AG09309 (cell line): Measurements from ENCODE around the gene SLC31A2.

Source experiments
- DNase-seq: peaks from one replicate; pipeline ENCODE4 v3.0.0-alpha.2; 2010; ENCODE audit warnings: low read depth
- H3K4me3 ChIP-seq: 2 replicates; pipeline ENCODE4 v1.5.1; 2011; ENCODE audit warnings: mild to moderate bottlenecking, low read depth, low read length, moderate library complexity; ENCODE audit not compliant: control insufficient read depth
- TF ChIP-seq, protein P1 (sequence below): IDR thresholded peaks from 2 replicates; pipeline ENCODE4 v1.5.1; 2011; ENCODE audit warnings: mild to moderate bottlenecking, low read depth, low read length, inconsistent platforms; ENCODE audit not compliant: insufficient read depth, control insufficient read depth; ENCODE audit errors: missing control alignments

The SLC31A2 gene

DNA sequence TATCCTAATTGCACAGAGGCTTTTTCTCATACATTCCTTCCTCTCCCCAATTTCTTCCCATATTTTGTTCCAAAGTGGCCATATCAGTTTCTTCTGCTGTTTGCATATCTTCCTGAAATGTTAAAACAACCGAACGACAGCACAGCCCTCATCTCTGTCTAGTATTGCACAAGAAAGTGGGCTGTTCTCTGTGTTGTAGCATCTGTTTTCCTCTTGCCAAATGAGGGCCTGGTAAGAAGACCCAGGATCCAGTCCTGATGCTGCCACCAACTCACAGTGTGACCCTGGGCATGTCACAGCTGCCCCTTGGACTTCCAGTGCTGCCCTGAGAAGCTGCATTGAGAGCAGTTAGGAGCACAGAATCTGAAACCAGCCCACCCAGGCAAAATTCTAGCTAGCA lies 4.1 kb downstream of the SLC31A2 start:
- TF ChIP-seq, protein P1, sequence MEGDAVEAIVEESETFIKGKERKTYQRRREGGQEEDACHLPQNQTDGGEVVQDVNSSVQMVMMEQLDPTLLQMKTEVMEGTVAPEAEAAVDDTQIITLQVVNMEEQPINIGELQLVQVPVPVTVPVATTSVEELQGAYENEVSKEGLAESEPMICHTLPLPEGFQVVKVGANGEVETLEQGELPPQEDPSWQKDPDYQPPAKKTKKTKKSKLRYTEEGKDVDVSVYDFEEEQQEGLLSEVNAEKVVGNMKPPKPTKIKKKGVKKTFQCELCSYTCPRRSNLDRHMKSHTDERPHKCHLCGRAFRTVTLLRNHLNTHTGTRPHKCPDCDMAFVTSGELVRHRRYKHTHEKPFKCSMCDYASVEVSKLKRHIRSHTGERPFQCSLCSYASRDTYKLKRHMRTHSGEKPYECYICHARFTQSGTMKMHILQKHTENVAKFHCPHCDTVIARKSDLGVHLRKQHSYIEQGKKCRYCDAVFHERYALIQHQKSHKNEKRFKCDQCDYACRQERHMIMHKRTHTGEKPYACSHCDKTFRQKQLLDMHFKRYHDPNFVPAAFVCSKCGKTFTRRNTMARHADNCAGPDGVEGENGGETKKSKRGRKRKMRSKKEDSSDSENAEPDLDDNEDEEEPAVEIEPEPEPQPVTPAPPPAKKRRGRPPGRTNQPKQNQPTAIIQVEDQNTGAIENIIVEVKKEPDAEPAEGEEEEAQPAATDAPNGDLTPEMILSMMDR, result no peak
- no peak overlapping the region for H3K4me3 ChIP-seq
- peak; percentile 10 for DNase-seq

DNA sequence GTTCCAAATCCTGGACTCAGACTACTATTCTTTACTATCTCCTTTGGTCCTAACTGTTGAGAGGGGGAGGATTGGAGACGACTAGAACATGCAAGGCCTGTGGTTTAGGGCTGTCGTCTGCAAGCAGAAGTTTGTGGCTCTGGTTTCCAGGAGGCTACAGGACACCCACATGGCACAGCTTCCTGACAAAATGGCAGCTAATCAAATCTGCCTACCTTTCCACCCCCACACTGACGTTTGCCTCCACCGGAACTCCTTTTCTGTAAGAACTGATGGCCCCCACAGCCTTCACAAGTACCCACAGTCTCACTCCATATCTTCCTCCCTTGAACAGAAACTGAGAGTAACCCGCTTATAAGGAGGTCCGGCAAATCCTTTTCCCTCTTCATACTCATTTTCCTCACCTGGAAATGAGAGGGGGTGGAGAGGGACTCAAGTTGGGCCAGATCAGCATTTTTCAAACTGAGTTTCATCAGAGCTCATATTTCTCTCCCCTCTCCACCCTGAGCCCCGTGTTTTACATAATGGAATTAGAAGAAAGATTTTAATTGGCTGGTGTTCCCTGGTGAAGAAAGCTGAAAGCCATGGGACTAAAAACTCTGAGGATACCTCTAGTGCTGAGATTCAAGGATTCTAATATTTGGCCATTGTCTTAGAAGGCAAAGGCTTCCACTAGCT lies 5.2 kb downstream of the SLC31A2 start:
- DNase-seq, result no peak
- TF ChIP-seq, protein P1, result no peak
- no peak overlapping the region for H3K4me3 ChIP-seq

DNA sequence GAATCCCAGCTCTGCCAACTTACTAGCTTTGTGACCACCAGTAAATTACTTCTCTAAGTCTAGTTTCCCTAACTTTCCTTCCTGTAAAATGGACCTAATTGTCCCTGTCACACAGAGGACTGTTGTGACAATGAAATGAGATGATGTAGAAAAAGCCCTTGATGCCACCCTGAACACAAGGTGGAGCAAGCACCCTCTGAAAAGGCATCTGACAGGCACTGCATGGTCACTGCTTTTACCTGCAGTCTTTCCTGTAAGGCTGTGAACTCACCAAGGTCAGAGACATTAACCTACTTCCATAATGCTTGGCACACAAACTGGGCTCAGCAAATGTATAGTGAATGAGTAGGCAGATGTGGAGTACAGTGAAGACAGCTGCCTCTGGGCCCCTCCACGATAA lies 6.1 kb downstream of the SLC31A2 start:
- TF ChIP-seq, protein P1, result no peak
- H3K4me3 ChIP-seq, result no peak overlapping the region
- DNase-seq, result no peak

DNA sequence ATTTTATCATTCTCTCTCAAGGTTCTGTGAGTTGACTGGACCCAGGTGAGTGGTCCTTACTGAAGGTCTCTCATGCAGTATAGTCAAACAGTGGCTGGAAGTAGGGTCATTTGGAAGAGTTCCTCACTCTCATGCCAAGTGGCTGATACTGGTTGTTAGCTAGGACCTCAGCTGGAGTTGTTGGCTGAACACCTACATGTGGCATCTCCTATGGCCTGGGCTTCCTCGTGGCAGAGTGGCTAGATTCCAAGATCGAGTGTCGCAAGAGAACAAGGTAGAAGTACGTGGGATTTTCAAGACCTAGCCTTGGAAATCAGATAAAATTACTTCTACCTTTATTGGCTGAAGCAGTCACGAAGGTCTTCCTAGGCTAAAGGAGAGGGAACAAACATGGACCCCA lies 7.6 kb downstream of the SLC31A2 start:
- TF ChIP-seq, protein P1, result no peak
- no peak for DNase-seq
- H3K4me3 ChIP-seq, result no peak overlapping the region

DNA sequence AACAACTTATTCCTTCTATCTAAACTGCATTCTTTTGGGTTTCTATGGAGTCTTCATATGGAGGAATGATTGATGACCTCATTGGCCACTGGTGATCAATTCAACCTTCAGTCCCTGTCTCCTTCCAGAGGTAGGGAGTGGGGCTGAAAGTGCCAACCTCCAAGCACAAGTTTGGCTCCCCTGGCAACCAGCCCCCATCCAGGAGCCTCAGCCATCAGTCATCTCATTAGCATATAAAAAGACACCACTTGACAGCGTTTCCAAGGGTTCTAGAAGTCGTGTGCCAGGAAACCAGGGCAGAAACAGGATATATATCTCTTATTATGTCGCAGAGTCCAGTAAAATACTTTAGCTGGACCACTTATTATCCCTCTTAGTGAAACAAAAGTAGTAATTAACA lies 9.8 kb downstream of the SLC31A2 start:
- TF ChIP-seq, protein P1, result no peak
- no peak for DNase-seq
- H3K4me3 ChIP-seq, result no peak overlapping the region

DNA sequence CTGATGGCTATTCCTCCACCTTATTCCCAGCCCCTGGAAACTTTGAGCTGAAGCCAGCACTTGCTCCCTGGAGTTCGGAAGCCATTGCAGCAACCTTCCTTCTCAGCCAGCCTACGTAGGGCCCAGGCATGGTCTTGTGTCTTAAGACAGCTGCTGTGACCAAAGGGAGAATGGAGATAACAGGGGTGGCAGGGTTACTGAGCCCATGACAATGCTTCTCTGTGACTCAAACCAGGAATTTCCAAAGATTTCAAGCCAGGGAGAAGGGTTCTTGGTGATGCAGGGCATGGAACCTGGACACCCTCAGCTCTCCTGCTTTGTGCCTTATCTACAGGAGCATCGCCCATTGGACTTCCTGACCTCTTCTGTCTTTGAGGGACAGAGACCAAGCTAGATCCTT lies 12.2 kb downstream of the SLC31A2 start:
- no peak for DNase-seq
- no peak overlapping the region for H3K4me3 ChIP-seq
- TF ChIP-seq, protein P1, result no peak
